ENCODE results near the gene UMAD1. TPM values are rescaled to one million over a fixed set of nuclear protein-coding genes. Genes with fewer than 3 reads are reported as not detected.

The UMAD1 gene
- total and polyA plus RNA-seq, 2 of the 13 experiments (the other 11 are each of a cell fraction or from before 2014, with no cell fraction given) = 16.8 to 17.6 TPM

DNA sequence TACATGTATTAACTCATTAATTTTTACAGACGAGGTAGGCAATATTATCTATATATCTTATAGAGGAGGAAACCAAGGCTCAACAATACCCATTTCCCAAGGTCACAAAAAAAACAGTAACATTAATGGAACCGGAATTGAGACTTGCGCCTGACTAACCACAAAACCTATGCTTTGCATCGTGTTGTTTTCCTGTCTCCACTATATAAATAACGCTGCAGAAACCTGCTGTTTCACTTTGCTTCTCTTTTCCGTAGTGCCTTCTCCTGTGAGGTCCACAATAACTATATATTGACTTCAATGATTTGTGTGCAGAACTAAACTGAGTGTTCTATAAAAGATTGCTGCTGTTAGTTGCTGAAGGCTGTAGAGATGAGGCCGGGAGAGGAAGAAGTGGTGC lies 175.5 kb downstream of the UMAD1 start (continued):
- TF ChIP-seq NR2F1 (CRISPR knock-in tag; IDR thresholded peaks at IDR 0.05) (no peak), NCOA5 (CRISPR knock-in tag; IDR thresholded peaks at IDR 0.05) (no peak), ZNF670 (CRISPR knock-in tag; IDR thresholded peaks at IDR 0.05; ENCODE audit: borderline replicate concordance) (no peak), KDM1A (CRISPR knock-in tag; IDR thresholded peaks at IDR 0.05) (no peak), ZNF329 (CRISPR knock-in tag; IDR thresholded peaks at IDR 0.05; ENCODE audit: low read depth) (no peak), RARA (CRISPR knock-in tag; IDR thresholded peaks at IDR 0.05) (no peak), CBFB (CRISPR knock-in tag; IDR thresholded peaks at IDR 0.05) (no peak), NFE2L1 (CRISPR knock-in tag; IDR thresholded peaks at IDR 0.05; ENCODE audit: borderline replicate concordance) (no peak), PRPF4 (IDR thresholded peaks at IDR 0.05; ENCODE audit: low read depth, low read length, poor library complexity, severe bottlenecking) (no peak), REPIN1 (CRISPR knock-in tag; IDR thresholded peaks at IDR 0.05; ENCODE audit: borderline replicate concordance, low read depth) (no peak), ARNT2 (CRISPR knock-in tag; IDR thresholded peaks at IDR 0.05; ENCODE audit: low read depth) (no peak), ZNF496 (CRISPR knock-in tag; IDR thresholded peaks at IDR 0.05; ENCODE audit: insufficient replicate concordance) (no peak)

DNA sequence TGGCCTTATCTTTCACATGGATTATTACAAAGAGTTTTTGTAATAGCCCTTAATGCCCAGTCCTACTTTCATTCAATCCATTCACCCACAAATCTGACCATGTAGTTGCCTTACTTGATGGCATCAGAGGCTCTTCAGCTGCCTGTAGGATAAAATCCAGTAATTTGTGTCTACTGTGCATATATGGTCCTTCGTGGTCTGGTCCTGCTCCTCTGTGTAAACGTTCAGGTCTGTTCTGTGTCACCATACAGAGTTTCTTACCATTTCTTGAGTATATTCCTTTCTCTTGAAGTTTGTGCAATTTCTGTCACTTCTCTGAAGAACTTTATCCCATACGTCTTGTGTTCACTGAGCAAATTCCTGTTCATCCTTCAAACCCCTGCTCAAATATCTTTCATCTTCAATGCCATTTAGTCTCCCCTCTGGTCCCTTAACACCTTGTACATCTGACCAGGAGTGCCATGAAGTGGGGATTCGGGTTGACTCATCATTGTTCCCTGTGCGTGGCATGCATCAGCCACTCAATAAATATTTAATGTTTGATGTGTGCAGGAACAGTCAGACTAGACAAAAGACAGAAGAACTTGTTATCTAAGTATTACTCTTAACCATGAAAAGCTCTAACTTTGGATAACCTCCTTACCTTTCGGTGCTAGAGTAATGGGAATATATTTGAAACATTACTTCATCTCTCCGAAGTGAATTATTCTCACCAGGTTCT lies 176.4 kb downstream of the UMAD1 start:
- Histone ChIP-seq H2AFZ (ENCODE audit: low read length) (no peak overlapping the region), H3K27me3 (ENCODE audit: control insufficient read depth in 1 of 2, insufficient read depth in 2 of 2, low read length in 2 of 2) (no peaks in the 10 kb centered on the region), H4K20me1 (ENCODE audit: insufficient read depth, low read length) (no peaks in the 10 kb centered on the region), H3K9me3 (ENCODE audit: low read length) (no peaks in the 10 kb centered on the region), H3K79me2 (ENCODE audit: insufficient read depth, low read length) (no peaks in the 10 kb centered on the region), H3K9ac (ENCODE audit: insufficient read depth, low read depth, low read length) (no peak overlapping the region), H3K4me3 (replicated peaks in 1 of 3; ENCODE audit: insufficient read depth in 1 of 3, low read depth in 2 of 3, low read length in 3 of 3) (no peak overlapping the region), H3K4me2 (ENCODE audit: low read depth, low read length) (no peak overlapping the region), H3K4me1 (ENCODE audit: insufficient read depth, low read length) (peaks cover 11% of the 10 kb centered on the region), H3K27ac (ENCODE audit: extremely low read length, insufficient read depth, low read length) (no peak overlapping the region), H3K36me3 (replicated peaks in 1 of 2; ENCODE audit: control insufficient read depth in 1 of 2, insufficient read depth in 2 of 2, low read length in 2 of 2) (no peaks in the 10 kb centered on the region)
- CTCF ChIA-PET (ENCODE audit: low intra/inter-chr PET ratio, low total read pairs) = no interaction called here
- DNase-seq (ENCODE audit: low spot score) = peak; percentile 7
- intact Hi-C loops (cut with micrococcal nuclease; ENCODE audit: unreplicated experiment) (no loop called here), in situ Hi-C loops (cut with HindIII; ENCODE audit: extremely low pct_ligation_motif_present, low pct_unique_long_range_greater_than_20kb) (no loop called here)
- POLR2A ChIA-PET = no interaction called here
- FAIRE-seq = no peak
- no TSS peak for BruUV-seq (replicated peaks)
- TF ChIP-seq ZSCAN12 (CRISPR knock-in tag; IDR thresholded peaks at IDR 0.05) (no peak), ZNF879 (CRISPR knock-in tag; IDR thresholded peaks at IDR 0.05) (no peak), SPEN (CRISPR knock-in tag; IDR thresholded peaks at IDR 0.05; ENCODE audit: low read depth) (no peak), MXD4 (CRISPR knock-in tag; IDR thresholded peaks at IDR 0.05) (no peak), U2AF2 (IDR thresholded peaks at IDR 0.05; ENCODE audit: low read depth, low read length) (no peak), FOXP1 (IDR thresholded peaks at IDR 0.05) (no peak), FOXP1 (CRISPR knock-in tag; IDR thresholded peaks at IDR 0.05) (no peak), ZFY (CRISPR knock-in tag; IDR thresholded peaks at IDR 0.05) (no peak), DR1 (CRISPR knock-in tag; IDR thresholded peaks at IDR 0.05) (no peak)
- TF ChIP-seq, protein P1, sequence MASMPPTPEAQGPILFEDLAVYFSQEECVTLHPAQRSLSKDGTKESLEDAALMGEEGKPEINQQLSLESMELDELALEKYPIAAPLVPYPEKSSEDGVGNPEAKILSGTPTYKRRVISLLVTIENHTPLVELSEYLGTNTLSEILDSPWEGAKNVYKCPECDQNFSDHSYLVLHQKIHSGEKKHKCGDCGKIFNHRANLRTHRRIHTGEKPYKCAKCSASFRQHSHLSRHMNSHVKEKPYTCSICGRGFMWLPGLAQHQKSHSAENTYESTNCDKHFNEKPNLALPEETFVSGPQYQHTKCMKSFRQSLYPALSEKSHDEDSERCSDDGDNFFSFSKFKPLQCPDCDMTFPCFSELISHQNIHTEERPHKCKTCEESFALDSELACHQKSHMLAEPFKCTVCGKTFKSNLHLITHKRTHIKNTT (CRISPR knock-in tag; IDR thresholded peaks at IDR 0.05) = no peak
- TF ChIP-seq, protein P2, sequence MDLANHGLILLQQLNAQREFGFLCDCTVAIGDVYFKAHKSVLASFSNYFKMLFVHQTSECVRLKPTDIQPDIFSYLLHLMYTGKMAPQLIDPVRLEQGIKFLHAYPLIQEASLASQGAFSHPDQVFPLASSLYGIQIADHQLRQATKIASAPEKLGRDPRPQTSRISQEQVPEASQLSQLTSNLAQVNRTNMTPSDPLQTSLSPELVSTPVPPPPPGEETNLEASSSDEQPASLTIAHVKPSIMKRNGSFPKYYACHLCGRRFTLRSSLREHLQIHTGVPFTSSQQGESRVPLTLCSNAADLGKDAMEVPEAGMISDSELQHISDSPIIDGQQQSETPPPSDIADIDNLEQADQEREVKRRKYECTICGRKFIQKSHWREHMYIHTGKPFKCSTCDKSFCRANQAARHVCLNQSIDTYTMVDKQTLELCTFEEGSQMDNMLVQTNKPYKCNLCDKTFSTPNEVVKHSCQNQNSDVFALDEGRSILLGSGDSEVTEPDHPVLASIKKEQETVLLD (CRISPR knock-in tag; IDR thresholded peaks at IDR 0.05; ENCODE audit: low read depth) = no peak
- 80% methylated on average over 7 of the region's 7 CpGs for WGBS (ENCODE audit: low lambda C conversion rate)
- ATAC-seq = no peak
